ENCODE results near the gene MGMT.

The MGMT gene

DNA sequence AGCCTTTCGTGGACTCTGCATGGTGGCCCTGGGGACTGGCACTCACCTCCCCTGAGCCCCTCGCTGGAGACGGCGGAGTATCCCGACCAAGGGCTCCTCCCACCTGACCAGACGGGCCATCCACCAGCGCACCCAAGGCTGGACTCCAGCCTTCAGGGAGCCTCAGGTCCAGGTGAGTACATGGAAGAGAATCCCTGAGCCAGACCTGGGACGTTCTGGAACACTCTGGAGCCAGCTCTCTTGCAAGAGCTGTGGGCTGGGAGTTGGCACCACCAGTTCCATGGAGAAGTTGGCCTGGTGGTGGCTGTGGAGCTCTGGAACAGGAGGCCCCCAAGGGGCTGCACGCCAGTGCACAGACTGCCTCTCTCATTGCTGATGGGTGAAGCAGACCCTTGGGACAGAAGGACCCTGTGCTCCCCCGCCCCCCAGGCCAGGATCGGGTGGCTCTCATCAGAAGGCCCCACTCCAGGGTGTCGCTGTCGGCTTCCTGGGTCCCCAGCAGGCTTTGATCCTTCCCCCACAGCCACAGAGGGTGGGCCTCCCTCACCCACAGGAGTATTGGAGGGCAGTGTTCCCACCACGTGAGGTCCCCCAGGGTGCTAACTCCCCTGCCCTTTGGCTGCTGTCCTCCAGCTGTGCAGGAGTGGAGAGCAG lies 307.2 kb downstream of the MGMT start:
- H3K4me3 ChIP-seq (ENCODE audit: low read depth, low read length, poor library complexity, severe bottlenecking) = no peak overlapping the region
- H4K20me1 ChIP-seq (ENCODE audit: insufficient read depth, low read length) = no peaks in the 10 kb centered on the region
- H3K36me3 ChIP-seq (ENCODE audit: insufficient read depth, low read length) = peaks cover 7% of the 10 kb centered on the region; the same call in 1 of the 2 replicates
- no peaks in the 10 kb centered on the region for H3F3A ChIP-seq (ENCODE audit: insufficient read depth, low read length)
- no peaks in the 10 kb centered on the region for H3K4me1 ChIP-seq (ENCODE audit: insufficient read depth, low read length, severe bottlenecking)
- H3K9ac ChIP-seq (ENCODE audit: low read length) = no peak overlapping the region
- TF ChIP-seq, protein P1, sequence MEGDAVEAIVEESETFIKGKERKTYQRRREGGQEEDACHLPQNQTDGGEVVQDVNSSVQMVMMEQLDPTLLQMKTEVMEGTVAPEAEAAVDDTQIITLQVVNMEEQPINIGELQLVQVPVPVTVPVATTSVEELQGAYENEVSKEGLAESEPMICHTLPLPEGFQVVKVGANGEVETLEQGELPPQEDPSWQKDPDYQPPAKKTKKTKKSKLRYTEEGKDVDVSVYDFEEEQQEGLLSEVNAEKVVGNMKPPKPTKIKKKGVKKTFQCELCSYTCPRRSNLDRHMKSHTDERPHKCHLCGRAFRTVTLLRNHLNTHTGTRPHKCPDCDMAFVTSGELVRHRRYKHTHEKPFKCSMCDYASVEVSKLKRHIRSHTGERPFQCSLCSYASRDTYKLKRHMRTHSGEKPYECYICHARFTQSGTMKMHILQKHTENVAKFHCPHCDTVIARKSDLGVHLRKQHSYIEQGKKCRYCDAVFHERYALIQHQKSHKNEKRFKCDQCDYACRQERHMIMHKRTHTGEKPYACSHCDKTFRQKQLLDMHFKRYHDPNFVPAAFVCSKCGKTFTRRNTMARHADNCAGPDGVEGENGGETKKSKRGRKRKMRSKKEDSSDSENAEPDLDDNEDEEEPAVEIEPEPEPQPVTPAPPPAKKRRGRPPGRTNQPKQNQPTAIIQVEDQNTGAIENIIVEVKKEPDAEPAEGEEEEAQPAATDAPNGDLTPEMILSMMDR (IDR thresholded peaks at IDR 0.05; ENCODE audit: low read length) = no peak
- no peak for TF ChIP-seq EZH2 (IDR thresholded peaks at IDR 0.05; ENCODE audit: borderline replicate concordance, low read length)
- H3K27ac ChIP-seq (ENCODE audit: low read depth, low read length, poor library complexity, severe bottlenecking) = no peak overlapping the region
- no peaks in the 10 kb centered on the region for H3K9me2 ChIP-seq (ENCODE audit: low read depth, low read length)
- no peak overlapping the region for H2AFZ ChIP-seq (ENCODE audit: low read length)
- H3K9me3 ChIP-seq (ENCODE audit: low read length) = no peaks in the 10 kb centered on the region
- no peaks in the 10 kb centered on the region for H3K79me2 ChIP-seq (ENCODE audit: insufficient read depth, low read length)
- H3K27me3 ChIP-seq (ENCODE audit: insufficient read depth, low read length) = no peaks in the 10 kb centered on the region
- no peak overlapping the region for H3K4me2 ChIP-seq (ENCODE audit: low read length)

DNA sequence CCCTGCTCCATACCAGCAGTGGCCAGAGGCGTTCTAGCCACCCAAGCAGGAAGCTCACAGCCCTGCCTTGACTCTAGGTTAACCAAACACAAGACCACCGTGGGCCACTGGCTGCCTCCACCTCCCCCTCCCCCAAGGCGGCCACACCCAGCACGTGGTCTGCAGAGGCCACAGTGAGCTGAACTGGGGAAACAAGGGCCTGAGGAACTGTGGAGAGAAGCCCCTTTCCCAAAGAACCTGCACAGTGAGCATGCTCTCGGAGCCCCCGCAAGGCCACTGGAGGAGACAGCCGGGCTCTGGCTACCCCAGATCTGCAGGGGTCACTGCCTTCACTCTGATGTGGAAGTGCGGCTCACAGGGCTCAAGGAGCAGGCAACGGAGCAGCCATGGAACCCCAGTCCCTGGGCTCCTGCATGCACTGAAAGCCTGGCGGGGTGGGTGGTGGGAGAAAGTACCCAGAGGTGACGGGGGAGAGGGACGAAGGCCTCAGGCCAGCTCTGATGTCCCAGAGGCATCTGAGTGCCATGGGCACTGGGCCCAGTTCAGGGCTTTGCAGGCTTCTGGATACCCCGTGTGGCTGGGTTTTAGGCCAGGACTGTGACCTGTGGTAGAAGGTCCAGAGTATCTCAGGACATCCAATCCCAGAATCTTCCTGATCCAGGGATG lies 307.8 kb downstream of the MGMT start:
- Histone ChIP-seq H3K9me2 (ENCODE audit: low read depth, low read length) (no peaks in the 10 kb centered on the region), H3K4me1 (ENCODE audit: insufficient read depth, low read length, severe bottlenecking) (no peaks in the 10 kb centered on the region), H3K36me3 (ENCODE audit: insufficient read depth, low read length) (peaks cover 5% of the 10 kb centered on the region; the same call in 1 of the 2 replicates), H2AFZ (ENCODE audit: low read length) (no peak overlapping the region), H3K79me2 (ENCODE audit: insufficient read depth, low read length) (no peaks in the 10 kb centered on the region), H3K9me3 (ENCODE audit: low read length) (no peaks in the 10 kb centered on the region), H3F3A (ENCODE audit: insufficient read depth, low read length) (no peaks in the 10 kb centered on the region), H3K9ac (ENCODE audit: low read length) (no peak overlapping the region), H3K27ac (ENCODE audit: low read depth, low read length, poor library complexity, severe bottlenecking) (no peak overlapping the region), H3K4me2 (ENCODE audit: low read length) (no peak overlapping the region), H3K27me3 (ENCODE audit: insufficient read depth, low read length) (no peaks in the 10 kb centered on the region), H4K20me1 (ENCODE audit: insufficient read depth, low read length) (no peaks in the 10 kb centered on the region), H3K4me3 (ENCODE audit: low read depth, low read length, poor library complexity, severe bottlenecking) (no peak overlapping the region)
- no peak for TF ChIP-seq EZH2 (IDR thresholded peaks at IDR 0.05; ENCODE audit: borderline replicate concordance, low read length)
- TF ChIP-seq, protein P1 (IDR thresholded peaks at IDR 0.05; ENCODE audit: low read length) = no peak

DNA sequence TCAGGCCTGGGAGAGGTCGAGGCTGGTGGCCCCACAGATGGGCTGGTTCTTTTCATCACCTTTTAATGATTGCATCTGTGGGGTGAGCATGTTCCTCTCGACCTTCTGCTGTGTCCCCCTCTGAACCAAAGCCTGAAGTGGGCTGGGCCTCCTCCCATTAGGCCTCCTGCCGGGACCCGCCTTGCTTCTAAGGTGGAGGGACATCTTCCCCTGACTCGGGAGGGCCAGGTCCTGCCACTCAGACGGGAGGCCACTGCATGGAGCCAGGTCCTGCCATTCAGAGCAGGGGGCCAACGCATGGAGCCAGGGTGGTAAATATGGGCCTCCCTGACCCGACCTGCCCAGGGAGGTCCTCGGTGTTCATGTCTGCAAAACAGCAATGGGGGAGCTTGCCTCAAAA lies 308.6 kb downstream of the MGMT start:
- H3K79me2 ChIP-seq (ENCODE audit: insufficient read depth, low read length) = no peaks in the 10 kb centered on the region
- H3K4me2 ChIP-seq (ENCODE audit: low read length) = no peak overlapping the region
- no peaks in the 10 kb centered on the region; the same call in 1 of the 2 replicates for H3K36me3 ChIP-seq (ENCODE audit: insufficient read depth, low read length)
- no peak overlapping the region for H3K4me3 ChIP-seq (ENCODE audit: low read depth, low read length, poor library complexity, severe bottlenecking)
- TF ChIP-seq, protein P1 (IDR thresholded peaks at IDR 0.05; ENCODE audit: low read length) = no peak
- TF ChIP-seq EZH2 (IDR thresholded peaks at IDR 0.05; ENCODE audit: borderline replicate concordance, low read length) = no peak
- H4K20me1 ChIP-seq (ENCODE audit: insufficient read depth, low read length) = no peaks in the 10 kb centered on the region
- H3K9me2 ChIP-seq (ENCODE audit: low read depth, low read length) = no peaks in the 10 kb centered on the region
- no peak overlapping the region for H2AFZ ChIP-seq (ENCODE audit: low read length)
- no peaks in the 10 kb centered on the region for H3K4me1 ChIP-seq (ENCODE audit: insufficient read depth, low read length, severe bottlenecking)
- H3F3A ChIP-seq (ENCODE audit: insufficient read depth, low read length) = no peaks in the 10 kb centered on the region
- H3K27me3 ChIP-seq (ENCODE audit: insufficient read depth, low read length) = no peaks in the 10 kb centered on the region
- no peak overlapping the region for H3K9ac ChIP-seq (ENCODE audit: low read length)
- no peaks in the 10 kb centered on the region for H3K9me3 ChIP-seq (ENCODE audit: low read length)
- H3K27ac ChIP-seq (ENCODE audit: low read depth, low read length, poor library complexity, severe bottlenecking) = no peak overlapping the region

Measured in OCI-LY1 (cell line).